ENCODE results near the gene DIAPH1.

Gene DIAPH1

GRCh38 chr5:141483902-141484301, 134.9 kb downstream of the DIAPH1 start:
- Mint-ChIP-seq H3K36me3 (no peaks in the 10 kb centered on the region), H3K4me3 (no peak overlapping the region), H3K4me1 (peaks cover 7% of the 10 kb centered on the region), H3K27ac (no peak overlapping the region), H3K9me3 (no peaks in the 10 kb centered on the region), H3K27me3 (peaks cover 26% of the 10 kb centered on the region)
- DNase-seq (ENCODE audit: low spot score in 2 of 2) (no peak), ATAC-seq (ENCODE audit: low read depth) (no peak)

- H3K27ac Mint-ChIP-seq: no peak overlapping the region
- H3K36me3 Mint-ChIP-seq: no peaks in the 10 kb centered on the region
- peaks cover 23% of the 10 kb centered on the region for H3K4me1 Mint-ChIP-seq
- no peak overlapping the region for H3K4me3 Mint-ChIP-seq
- H3K9me3 Mint-ChIP-seq: no peaks in the 10 kb centered on the region
- peaks cover 32% of the 10 kb centered on the region for H3K27me3 Mint-ChIP-seq
- DNase-seq (ENCODE audit: low spot score in 2 of 2) (no peak), ATAC-seq (ENCODE audit: low read depth) (no peak)
Measured at GRCh38 chr5:141479776-141480175, 139.0 kb downstream of the DIAPH1 start.

DNA sequence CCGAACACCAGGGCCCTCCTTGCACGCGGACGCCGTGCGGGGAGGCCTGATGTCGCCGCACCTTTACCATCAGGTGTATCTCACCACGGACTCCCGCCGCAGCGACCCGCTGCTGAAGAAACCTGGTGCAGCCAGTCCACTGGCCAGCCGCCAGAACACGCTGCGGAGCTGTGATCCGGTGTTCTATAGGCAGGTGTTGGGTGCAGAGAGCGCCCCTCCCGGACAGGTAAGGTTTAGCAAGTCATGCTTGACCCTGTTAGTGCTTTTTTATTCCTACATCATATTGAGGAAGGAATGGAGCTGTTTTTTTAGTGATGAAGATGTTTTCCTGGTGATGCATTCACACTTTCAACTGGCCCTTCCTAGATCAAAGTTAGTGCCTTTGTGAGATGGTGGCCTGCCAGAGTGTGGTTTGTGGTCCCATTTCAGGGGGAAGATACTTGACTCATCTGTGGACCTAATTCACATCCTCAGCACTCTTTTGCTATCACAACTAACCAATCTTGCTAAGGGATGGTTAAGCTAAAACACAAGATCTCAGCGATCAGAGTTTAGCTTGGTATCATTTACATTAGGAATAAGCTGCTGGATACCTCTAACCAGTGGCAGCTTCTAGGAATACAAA, 140.4 kb downstream of the DIAPH1 start:
- peaks cover 29% of the 10 kb centered on the region for H3K27me3 Mint-ChIP-seq
- H3K27ac Mint-ChIP-seq: no peak overlapping the region
- ATAC-seq (ENCODE audit: low read depth): no peak
- no peak overlapping the region for H3K4me3 Mint-ChIP-seq
- H3K4me1 Mint-ChIP-seq: peaks cover 16% of the 10 kb centered on the region
- no peaks in the 10 kb centered on the region for H3K9me3 Mint-ChIP-seq
- no peaks in the 10 kb centered on the region for H3K36me3 Mint-ChIP-seq
- no peak for DNase-seq (ENCODE audit: low spot score in 2 of 2)

DNA sequence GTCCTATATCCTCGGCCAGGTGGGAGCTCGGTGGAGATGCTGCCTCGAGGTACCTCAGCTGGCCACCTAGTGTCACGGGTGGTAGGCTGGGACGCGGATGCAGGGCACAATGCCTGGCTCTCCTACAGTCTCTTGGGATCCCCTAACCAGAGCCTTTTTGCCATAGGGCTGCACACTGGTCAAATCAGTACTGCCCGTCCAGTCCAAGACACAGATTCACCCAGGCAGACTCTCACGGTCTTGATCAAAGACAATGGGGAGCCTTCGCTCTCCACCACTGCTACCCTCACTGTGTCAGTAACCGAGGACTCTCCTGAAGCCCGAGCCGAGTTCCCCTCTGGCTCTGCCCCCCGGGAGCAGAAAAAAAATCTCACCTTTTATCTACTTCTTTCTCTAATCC, 141.0 kb downstream of the DIAPH1 start:
- Mint-ChIP-seq H3K27me3 (peaks cover 25% of the 10 kb centered on the region), H3K36me3 (no peaks in the 10 kb centered on the region), H3K4me1 (peaks cover 16% of the 10 kb centered on the region), H3K4me3 (peak overlapping the region; percentile 21), H3K9me3 (no peaks in the 10 kb centered on the region), H3K27ac (no peak overlapping the region)
- no peak for DNase-seq (ENCODE audit: low spot score in 2 of 2)
- no peak for ATAC-seq (ENCODE audit: low read depth)

DNA sequence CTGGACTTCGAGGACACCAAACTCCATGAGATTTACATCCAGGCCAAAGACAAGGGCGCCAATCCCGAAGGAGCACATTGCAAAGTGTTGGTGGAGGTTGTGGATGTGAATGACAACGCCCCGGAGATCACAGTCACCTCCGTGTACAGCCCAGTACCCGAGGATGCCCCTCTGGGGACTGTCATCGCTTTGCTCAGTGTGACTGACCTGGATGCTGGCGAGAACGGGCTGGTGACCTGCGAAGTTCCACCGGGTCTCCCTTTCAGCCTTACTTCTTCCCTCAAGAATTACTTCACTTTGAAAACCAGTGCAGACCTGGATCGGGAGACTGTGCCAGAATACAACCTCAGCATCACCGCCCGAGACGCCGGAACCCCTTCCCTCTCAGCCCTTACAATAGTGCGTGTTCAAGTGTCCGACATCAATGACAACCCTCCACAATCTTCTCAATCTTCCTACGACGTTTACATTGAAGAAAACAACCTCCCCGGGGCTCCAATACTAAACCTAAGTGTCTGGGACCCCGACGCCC, 141.7 kb downstream of the DIAPH1 start:
- Mint-ChIP-seq H3K9me3 (no peaks in the 10 kb centered on the region), H3K4me1 (peaks cover 16% of the 10 kb centered on the region), H3K36me3 (no peaks in the 10 kb centered on the region), H3K4me3 (peak overlapping the region; percentile 92), H3K27me3 (peaks cover 21% of the 10 kb centered on the region), H3K27ac (no peak overlapping the region)
- ATAC-seq (ENCODE audit: low read depth) (no peak), DNase-seq (ENCODE audit: low spot score in 2 of 2) (no peak)

- ATAC-seq (ENCODE audit: low read depth): peak; percentile 31
Measured at GRCh38 chr5:141476132-141476911, 142.5 kb downstream of the DIAPH1 start.

DNA sequence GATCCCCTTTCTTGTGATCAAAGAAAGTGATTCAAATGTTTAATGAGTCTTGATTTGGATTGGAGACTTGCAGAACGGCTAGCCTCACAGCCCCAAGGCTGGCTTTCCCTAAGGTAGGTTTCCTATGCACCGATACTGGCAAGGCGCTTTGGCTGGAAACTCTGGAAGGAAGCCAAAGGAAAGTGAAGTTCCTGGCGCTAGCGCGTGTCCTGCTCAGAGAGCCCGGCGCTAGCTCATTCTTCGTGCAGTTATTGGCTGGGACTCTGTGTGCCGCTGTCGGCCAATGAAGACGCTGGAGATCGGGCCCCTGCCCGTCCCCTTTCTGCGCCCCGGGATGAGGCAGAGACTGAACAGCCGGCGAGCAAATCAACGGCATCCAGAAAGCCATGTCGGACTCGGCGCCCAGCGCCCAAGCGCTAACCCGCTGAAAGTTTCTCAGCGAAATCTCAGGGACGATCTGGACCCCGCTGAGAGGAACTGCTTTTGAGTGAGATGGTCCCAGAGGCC, 143.1 kb downstream of the DIAPH1 start, which contains the start of gene PCDHGC3:
Gene PCDHGC3 (plus strand): TSS at position 342 of the 507 bp plus-strand sequence. CDS start 151 bp downstream, at position 493.
- peak within 1 kb of the TSS; percentile 92 for H3K4me3 Mint-ChIP-seq
- no peak for DNase-seq (ENCODE audit: low spot score in 2 of 2)
- H3K36me3 Mint-ChIP-seq: no peaks in the 10 kb centered on the region
- H3K27ac Mint-ChIP-seq: peak within 1 kb of the TSS; percentile 70
- H3K9me3 Mint-ChIP-seq: no peaks in the 10 kb centered on the region
- peak; percentile 94 for ATAC-seq (ENCODE audit: low read depth)
- H3K27me3 Mint-ChIP-seq: peaks cover 19% of the 10 kb centered on the region
- H3K4me1 Mint-ChIP-seq: peaks cover 16% of the 10 kb centered on the region

More at GRCh38 chr5:141476132-141476911, 142.5 kb downstream of the DIAPH1 start:
- H3K27ac Mint-ChIP-seq: peak overlapping the region; percentile 70
- H3K36me3 Mint-ChIP-seq: no peaks in the 10 kb centered on the region
- peaks cover 16% of the 10 kb centered on the region for H3K4me1 Mint-ChIP-seq
- H3K4me3 Mint-ChIP-seq: peak overlapping the region; percentile 92
- peaks cover 21% of the 10 kb centered on the region for H3K27me3 Mint-ChIP-seq
- H3K9me3 Mint-ChIP-seq: no peaks in the 10 kb centered on the region
- DNase-seq (ENCODE audit: low spot score in 2 of 2): no peak

- ATAC-seq (ENCODE audit: low read depth) (no peak), DNase-seq (ENCODE audit: low spot score in 2 of 2) (no peak)
- Mint-ChIP-seq H3K4me3 (no peak overlapping the region), H3K27me3 (peaks cover 3% of the 10 kb centered on the region), H3K4me1 (no peaks in the 10 kb centered on the region), H3K36me3 (peaks cover 2% of the 10 kb centered on the region), H3K27ac (no peak overlapping the region), H3K9me3 (peaks cover 3% of the 10 kb centered on the region)
Measured at GRCh38 chr5:141465351-141465750, 153.4 kb downstream of the DIAPH1 start.
